Measurements from ENCODE around the gene PTGFRN. TPM values are rescaled to one million over a fixed set of nuclear protein-coding genes. Genes with fewer than 3 reads are reported as not detected.

The PTGFRN gene
- total and polyA plus RNA-seq, 9 of the 15 experiments (the other 6 are each of a cell fraction or from before 2014, with no cell fraction given): 17.3 to 33.1 (median 25.7) TPM

DNA sequence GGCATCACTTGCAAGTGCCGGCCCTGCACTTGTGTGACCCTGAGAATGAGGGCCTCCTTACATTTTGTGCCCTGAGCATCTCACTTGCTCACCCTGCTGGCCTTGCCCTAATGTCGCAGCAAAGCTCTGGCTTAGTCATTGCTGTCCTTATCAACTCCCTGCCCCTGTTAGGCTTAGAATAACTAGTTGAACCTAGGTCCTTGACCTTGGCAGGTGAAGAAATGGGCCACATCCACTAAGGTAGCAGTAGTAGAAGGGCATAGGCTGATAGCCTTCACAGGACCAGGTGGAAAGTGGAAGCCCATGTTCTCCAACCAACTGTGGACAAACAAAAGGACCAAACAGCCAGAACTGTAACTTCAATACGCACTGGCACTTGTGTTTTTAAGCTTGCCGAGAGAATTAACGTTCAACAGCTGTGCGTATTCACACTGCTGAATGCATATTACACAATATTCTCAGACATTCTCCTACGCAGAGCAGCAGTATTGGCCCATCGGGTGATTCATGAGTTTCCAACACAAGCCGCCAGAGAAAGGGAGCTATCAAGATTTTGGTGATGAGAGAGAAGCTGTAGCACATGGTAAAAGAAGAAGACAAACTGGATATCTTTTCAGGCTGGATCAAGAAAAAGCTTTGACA is 27.7 kb upstream of the PTGFRN start (continued):
- TF ChIP-seq MBD2 (IDR thresholded peaks at IDR 0.05; ENCODE audit: borderline replicate concordance, low read depth) (no peak), SAP30 (IDR thresholded peaks at IDR 0.05; ENCODE audit: borderline replicate concordance, insufficient read depth, low read depth, low read length, poor library complexity, severe bottlenecking) (peak; percentile 42), MEIS2 (IDR thresholded peaks at IDR 0.05; ENCODE audit: partially characterized antibody) (peak; percentile 96), MAZ (CRISPR knock-in tag; conservative IDR thresholded peaks at IDR 0.05 in 1 of 2, IDR thresholded peaks at IDR 0.05 in 1 of 2) (peak in 1 of 2 experiments; percentile 28; a peak in 2 of 4 replicates), NR1H2 (CRISPR knock-in tag; IDR thresholded peaks at IDR 0.05) (no peak; the same call in 1 of the 2 replicates), FOXK2 (conservative IDR thresholded peaks at IDR 0.05 in 1 of 2, IDR thresholded peaks at IDR 0.05 in 1 of 2; ENCODE audit: low read depth in 2 of 2) (peak; percentile 44 to 59; a peak in 1 of 4 replicates), ZNF431 (CRISPR knock-in tag; IDR thresholded peaks at IDR 0.05) (0 out of 2 replicates have a peak, but pooled peaks have one; percentile 31), MCM5 (IDR thresholded peaks at IDR 0.05; ENCODE audit: low read depth) (no peak), PHF21A (IDR thresholded peaks at IDR 0.05; ENCODE audit: borderline replicate concordance, low read depth) (peak; percentile 43; the same call in 1 of the 2 replicates), ZNF24 (IDR thresholded peaks at IDR 0.05) (0 out of 2 replicates have a peak, but pooled peaks have one; percentile 39), SAFB (IDR thresholded peaks at IDR 0.05; ENCODE audit: borderline replicate concordance, low read depth, low read length) (no peak), MAFK (IDR thresholded peaks at IDR 0.05; ENCODE audit: low read length) (peak; percentile 57; the same call in 1 of the 2 replicates), GATAD2B (IDR thresholded peaks at IDR 0.05; ENCODE audit: borderline replicate concordance) (0 out of 2 replicates have a peak, but pooled peaks have one; percentile 42)
- TF ChIP-seq, protein P1, sequence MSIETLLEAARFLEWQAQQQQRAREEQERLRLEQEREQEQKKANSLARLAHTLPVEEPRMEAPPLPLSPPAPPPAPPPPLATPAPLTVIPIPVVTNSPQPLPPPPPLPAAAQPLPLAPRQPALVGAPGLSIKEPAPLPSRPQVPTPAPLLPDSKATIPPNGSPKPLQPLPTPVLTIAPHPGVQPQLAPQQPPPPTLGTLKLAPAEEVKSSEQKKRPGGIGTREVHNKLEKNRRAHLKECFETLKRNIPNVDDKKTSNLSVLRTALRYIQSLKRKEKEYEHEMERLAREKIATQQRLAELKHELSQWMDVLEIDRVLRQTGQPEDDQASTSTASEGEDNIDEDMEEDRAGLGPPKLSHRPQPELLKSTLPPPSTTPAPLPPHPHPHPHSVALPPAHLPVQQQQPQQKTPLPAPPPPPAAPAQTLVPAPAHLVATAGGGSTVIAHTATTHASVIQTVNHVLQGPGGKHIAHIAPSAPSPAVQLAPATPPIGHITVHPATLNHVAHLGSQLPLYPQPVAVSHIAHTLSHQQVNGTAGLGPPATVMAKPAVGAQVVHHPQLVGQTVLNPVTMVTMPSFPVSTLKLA (conservative IDR thresholded peaks at IDR 0.05): peak; percentile 48 to 62
- TF ChIP-seq, protein P2, sequence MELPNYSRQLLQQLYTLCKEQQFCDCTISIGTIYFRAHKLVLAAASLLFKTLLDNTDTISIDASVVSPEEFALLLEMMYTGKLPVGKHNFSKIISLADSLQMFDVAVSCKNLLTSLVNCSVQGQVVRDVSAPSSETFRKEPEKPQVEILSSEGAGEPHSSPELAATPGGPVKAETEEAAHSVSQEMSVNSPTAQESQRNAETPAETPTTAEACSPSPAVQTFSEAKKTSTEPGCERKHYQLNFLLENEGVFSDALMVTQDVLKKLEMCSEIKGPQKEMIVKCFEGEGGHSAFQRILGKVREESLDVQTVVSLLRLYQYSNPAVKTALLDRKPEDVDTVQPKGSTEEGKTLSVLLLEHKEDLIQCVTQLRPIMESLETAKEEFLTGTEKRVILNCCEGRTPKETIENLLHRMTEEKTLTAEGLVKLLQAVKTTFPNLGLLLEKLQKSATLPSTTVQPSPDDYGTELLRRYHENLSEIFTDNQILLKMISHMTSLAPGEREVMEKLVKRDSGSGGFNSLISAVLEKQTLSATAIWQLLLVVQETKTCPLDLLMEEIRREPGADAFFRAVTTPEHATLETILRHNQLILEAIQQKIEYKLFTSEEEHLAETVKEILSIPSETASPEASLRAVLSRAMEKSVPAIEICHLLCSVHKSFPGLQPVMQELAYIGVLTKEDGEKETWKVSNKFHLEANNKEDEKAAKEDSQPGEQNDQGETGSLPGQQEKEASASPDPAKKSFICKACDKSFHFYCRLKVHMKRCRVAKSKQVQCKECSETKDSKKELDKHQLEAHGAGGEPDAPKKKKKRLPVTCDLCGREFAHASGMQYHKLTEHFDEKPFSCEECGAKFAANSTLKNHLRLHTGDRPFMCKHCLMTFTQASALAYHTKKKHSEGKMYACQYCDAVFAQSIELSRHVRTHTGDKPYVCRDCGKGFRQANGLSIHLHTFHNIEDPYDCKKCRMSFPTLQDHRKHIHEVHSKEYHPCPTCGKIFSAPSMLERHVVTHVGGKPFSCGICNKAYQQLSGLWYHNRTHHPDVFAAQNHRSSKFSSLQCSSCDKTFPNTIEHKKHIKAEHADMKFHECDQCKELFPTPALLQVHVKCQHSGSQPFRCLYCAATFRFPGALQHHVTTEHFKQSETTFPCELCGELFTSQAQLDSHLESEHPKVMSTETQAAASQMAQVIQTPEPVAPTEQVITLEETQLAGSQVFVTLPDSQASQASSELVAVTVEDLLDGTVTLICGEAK (IDR thresholded peaks at IDR 0.05): 0 out of 2 replicates have a peak, but pooled peaks have one; percentile 29
- TF ChIP-seq, protein P2 (CRISPR knock-in tag; IDR thresholded peaks at IDR 0.05): no peak
